HG03139 (cell line): Measurements from ENCODE around the gene MYOG.

Experiments
- ATAC-seq: cut with Tn5 transposase; IDR thresholded peaks from one replicate; pipeline ENCODE4 v1.9.1; 2021; ENCODE audit not compliant: unreplicated experiment

The MYOG gene

DNA sequence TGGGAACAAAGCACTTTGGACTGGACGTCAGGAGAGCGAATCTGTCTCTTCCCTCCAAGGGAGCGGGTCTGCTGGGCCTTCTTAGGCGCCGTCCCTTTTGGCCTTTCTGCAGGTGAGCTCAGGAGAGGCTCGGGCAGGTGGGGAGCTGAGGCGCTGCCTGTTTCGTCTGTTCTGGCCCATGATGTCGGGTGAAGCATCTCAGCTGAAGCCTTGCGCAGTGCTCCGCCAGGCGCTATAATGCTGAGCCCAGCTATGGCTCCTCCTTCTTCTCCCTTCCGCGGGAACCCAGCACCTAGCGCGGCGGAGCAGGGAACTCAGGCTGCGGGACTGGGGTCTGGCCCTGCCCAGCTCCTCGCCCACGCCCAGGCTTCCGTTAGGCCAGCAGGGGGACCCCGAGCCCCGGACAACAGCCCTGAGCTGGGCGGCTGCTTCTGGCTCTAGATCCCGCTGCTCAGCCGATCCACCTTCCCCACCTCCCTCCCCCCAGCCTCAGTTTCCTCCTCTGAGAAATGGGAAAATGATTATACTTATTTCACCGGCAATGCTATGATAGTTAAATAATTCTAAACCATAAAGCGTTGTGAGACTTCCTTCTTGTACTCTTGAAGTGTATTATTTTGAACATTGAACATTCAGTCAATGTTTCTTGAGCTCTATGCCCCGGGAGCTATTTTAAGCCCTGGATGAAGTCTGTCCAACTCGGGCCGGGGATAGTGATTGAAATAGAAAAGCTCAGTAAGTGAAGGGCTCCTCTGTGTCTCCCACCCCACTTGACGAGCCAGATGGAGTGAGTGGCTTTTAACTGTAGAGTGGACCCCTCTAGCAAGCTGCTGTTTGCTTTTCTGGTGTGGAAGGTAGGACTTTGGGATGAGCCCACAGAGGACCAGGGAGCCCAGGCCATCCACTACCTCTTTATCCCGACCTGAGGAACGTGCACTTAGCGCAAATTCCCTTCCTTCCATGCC lies 32.1 kb upstream of the MYOG start:
- no peak for ATAC-seq

DNA sequence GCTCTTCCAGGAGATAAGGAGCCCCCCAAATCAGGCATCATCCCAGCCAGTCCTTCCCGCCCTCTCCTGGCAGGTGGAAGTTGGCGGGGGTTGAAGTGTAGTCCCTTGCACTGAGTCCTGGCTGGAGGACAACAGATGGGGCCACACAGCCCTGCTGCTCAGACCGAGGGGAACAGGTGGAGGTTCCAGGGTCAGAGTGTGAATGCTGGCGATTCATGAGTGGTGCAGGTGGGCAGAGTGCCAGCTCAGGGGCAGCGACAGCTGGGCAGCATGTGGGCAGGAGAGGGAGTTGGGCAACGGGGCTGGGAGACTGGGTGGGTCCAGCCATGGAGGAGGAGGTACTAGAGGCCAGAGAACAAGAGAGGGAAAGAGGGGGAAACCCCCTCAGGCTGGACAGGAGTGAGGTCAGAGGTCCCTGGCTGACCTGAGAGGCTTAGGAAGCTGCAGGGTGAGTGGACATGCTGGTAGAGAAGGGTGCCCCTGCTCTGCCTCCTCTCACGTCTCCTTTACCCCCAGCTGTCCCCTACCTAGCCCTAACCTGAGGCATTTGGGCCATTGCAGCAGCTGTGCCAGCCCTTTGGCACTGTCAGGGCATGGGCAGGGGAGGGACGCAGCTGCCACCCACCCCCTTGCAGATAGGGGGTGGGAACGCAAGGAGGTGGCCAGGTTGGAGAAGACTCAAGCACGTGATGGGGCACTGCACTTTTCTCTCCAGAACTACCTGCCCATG lies 30.4 kb upstream of the MYOG start:
- ATAC-seq, result no peak

- no peak for ATAC-seq
These were observed 28.4 kb upstream of the MYOG start for GRCh38 chr1:203114202-203114601.

DNA sequence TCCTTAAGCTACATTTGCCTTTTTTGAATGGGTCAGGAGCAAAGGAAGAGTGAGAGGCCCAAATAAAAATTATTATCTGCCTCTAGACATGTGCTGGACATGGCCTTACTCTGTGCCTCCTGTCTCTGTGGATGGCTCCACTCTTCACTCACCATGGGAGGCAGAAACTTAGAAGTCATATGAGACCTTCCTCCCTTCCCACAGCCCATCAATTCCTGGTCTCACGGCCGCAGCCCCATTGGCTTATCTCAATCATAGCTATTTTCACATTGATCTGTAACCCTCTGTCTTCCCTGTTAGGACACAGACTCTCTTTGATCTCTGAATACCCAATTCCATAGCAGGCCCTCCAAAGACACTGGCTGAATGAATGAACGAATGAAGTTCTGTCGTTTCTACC lies 27.5 kb upstream of the MYOG start:
- ATAC-seq, result no peak

GRCh38 chr1:203112475-203112874 lies 26.7 kb upstream of the MYOG start:
- ATAC-seq, result no peak

GRCh38 chr1:203104789-203105390 lies 19.1 kb upstream of the MYOG start:
- ATAC-seq, result no peak

- no peak for ATAC-seq
These were observed 18.1 kb upstream of the MYOG start for GRCh38 chr1:203103829-203104495.

- ATAC-seq, result no peak
These were observed 17.4 kb upstream of the MYOG start for GRCh38 chr1:203103216-203103615.

GRCh38 chr1:203101813-203102634 lies 16.2 kb upstream of the MYOG start:
- no peak for ATAC-seq

GRCh38 chr1:203100516-203100869 lies 14.7 kb upstream of the MYOG start:
- ATAC-seq, result no peak

- no peak for ATAC-seq
These were observed 14.1 kb upstream of the MYOG start for GRCh38 chr1:203099805-203100515.

GRCh38 chr1:203098914-203099520 lies 13.2 kb upstream of the MYOG start:
- ATAC-seq, result no peak

DNA sequence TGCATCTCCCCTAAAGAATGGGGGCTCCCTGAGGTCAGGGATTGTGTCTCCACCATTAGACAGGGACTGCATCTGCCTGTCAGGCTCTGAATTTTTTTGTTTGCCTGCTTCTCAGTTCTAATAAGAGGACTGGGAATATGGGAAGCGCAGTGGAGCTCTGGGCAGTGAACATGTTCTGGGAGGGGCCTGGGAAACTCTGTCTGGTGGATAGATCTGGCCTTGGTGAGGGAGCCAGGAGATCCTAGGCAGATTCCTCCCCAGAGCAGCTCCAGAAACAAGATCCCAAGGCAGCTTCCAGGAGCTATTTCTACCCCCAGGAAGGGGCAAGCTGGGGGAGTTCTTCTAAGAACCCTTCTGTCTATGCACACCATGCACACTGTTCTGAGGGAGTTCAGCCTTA lies 12.6 kb upstream of the MYOG start:
- ATAC-seq, result no peak

DNA sequence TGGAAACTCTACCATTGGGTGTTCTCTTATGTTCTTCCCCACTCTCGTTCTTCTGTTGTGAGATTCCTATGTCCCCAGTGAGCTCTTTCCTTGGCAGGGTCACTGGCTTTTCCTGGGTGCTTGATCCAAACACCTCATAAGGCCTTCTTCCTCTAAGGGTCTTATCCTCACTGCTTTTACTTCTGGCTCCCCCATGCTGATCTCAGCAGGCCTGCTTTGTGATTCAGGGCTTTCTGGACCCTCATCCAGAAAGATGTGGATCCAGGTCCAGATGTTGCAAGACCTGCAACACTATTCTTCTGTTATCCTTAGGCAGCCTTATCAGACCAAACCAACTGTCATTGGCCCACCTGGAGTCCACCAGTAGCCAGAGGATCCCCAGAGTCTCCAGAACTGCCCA lies 11.2 kb upstream of the MYOG start:
- ATAC-seq, result no peak

GRCh38 chr1:203096566-203096965 lies 10.8 kb upstream of the MYOG start:
- ATAC-seq, result no peak

DNA sequence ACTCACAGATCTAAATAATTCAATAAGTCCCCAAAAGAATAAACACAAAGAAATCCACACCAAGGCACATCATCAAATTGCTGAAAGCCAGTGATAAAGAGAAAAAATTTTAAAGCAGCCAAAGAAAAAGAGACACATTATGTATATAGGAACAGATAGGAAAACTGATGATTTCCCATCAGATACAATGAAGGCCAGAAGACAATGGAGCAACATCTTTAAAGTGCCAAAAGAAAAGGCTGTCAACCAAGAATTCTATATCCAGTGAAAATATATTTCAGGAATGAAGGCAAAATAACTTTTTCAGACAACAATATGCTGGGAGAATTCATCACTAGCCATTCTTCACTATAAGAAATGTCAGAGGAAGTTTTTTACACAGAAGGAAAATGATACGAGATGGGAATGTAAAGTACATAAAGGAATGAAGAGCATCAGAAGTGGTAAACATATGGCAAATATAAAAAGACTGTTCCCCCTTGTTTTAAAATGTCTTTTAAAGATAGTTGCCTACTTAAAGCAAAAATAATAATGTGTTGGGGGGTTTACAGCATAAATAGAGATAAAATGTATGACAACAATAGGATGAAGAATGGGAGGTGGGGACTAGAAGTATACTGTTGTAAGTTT lies 9.4 kb upstream of the MYOG start:
- ATAC-seq, result no peak

DNA sequence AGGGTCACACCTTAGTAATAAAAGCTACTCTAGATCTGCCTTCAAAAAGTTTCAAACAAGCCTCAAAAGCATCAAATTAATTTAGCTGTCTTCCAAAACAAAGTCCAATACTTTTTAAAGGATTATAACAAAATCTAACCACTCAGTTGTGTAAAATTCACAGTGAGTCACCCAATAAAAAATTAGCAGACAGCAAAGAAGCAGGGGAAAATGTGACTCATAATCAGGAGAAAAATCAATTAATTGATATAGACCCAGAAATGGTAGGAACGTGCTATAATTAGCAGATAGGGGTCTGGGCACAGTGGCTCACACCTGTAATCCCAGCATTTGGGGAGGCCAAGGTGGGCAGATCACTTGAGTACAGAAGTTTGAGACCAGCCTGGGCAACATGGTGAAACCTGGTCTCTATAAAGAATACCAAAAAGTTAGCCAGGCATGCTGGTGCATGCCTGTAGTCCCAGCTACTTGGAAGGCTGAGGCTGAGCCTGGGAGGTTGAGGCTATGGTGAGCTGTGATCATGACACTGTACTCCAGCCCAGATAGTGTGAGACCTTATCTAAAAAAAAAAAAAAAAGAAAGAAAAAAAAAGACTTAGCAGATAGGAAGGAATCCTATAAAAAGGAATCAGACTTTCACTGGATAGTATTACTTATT lies 8.1 kb upstream of the MYOG start:
- no peak for ATAC-seq

- no peak for ATAC-seq
These were observed 6.0 kb upstream of the MYOG start for GRCh38 chr1:203091761-203092330.
